GM12891 (cell line): ENCODE data around the gene SRP14.

ENCODE experiments used
- PAX5 ChIP-seq: IDR thresholded peaks from 2 replicates; pipeline ENCODE4 v1.6.1; 2011; ENCODE audit warnings: low read length, moderate library complexity, mild to moderate bottlenecking; ENCODE audit not compliant: insufficient read depth, severe bottlenecking
- POLR2A ChIP-seq: IDR thresholded peaks from 2 replicates; pipeline ENCODE4 v1.6.1; 2011; ENCODE audit warnings: low read depth, low read length, control low read depth
- POLR2AphosphoS5 ChIP-seq: IDR thresholded peaks from 2 replicates; pipeline ENCODE4 v1.6.1; 2011; ENCODE audit warnings: low read depth, low read length, control low read depth
- POU2F2 ChIP-seq: IDR thresholded peaks from 2 replicates; pipeline ENCODE4 v1.6.1; 2011; ENCODE audit warnings: low read depth, mild to moderate bottlenecking, control low read depth, low read length, moderate library complexity
- SPI1 ChIP-seq: IDR thresholded peaks from 2 replicates; pipeline ENCODE4 v1.6.1; 2011; ENCODE audit warnings: low read depth, low read length, control low read depth
- TAF1 ChIP-seq: IDR thresholded peaks from 2 replicates; pipeline ENCODE4 v1.6.1; 2011; ENCODE audit warnings: low read depth, low read length, control low read depth

DNA sequence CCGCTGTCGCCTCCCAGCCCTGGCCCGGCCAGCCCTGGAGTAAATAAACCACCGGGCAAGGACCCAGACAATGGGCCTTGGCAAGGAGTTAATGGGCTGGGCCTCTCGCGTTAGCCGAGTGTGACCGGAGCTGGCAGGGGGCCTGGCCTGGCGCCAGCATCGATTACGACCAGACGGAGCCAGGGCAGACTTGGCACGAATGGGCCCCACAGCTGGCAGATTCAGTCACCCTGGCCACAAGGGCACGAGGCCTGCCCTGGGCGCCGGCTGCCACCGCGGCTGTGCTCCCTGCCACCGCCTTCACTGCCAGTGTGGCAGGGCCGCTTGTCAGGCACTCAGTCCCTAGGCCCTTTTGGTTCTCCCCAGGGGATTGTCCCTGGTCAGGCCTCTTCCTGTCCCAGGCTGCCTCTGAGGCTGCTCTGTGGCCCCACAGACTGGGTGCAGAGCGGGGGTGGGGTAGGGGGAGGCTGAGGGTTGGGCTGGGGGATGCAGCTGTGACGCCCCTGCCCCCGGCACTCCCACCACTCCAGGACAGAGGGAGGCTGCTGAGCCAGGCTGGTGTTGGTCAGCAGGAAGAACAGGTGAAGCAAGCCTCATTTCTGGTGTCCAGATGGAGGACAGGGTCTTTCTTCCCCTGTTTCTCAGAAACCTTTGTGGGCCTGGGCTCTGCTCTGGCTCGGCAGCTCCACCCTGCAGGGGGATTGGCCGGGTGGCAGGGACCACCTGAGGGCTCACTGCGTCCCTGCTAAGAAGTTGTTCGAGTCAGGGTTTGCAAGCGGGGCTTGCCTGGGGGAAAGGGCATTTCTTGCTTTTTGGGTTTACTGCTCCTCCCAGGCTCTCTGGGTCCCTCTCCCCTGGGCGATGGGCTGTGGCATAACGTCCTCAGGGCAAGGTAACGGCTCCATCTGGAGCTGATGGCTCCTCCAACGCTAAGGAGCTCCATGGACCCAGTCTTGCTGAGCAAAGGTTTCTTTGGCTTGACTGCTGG lies 30.5 kb upstream of the SRP14 start:
- TF ChIP-seq POLR2AphosphoS5 (no peak; the same call in 1 of the 2 replicates), POLR2A (no peak), TAF1 (no peak), SPI1 (no peak), PAX5 (peak; percentile 49), POU2F2 (no peak)
